OCI-LY1 (cell line): Measurements from ENCODE around the gene SLC43A1.

Experiments
- CTCF ChIP-seq: fragments of 200-600 bp; sonication (generic), shearing (Covaris generic); IDR thresholded peaks from 2 replicates; pipeline ENCODE4 v1.5.1; 2017; ENCODE audit warnings: mild to moderate bottlenecking, antibody characterized with exemption, low read length, moderate library complexity, mixed read lengths
- EZH2 ChIP-seq: fragments of 200-600 bp; sonication (generic), shearing (Covaris generic); IDR thresholded peaks from 2 replicates; pipeline ENCODE4 v1.8.0; 2017; ENCODE audit warnings: borderline replicate concordance, mixed run types, mild to moderate bottlenecking, antibody characterized with exemption, low read length, moderate library complexity, mixed read lengths

GRCh38 chr11:57546869-57547475, 31.5 kb upstream of the SLC43A1 start:
- TF ChIP-seq CTCF (no peak), EZH2 (no peak)
